Activated CD4-positive, alpha-beta memory T cell treated with anti-CD3 and anti-CD28 coated beads, Interleukin-2, amount 10 ng/mL, durations not matched to agents 7 days and 5 days (primary cell): ENCODE measurements around the gene SCAMP3. TPM values are rescaled to one million over a fixed set of nuclear protein-coding genes. Genes with fewer than 3 reads are reported as not detected.
"Not testable (repeated sequence)": the region's sequence is repeated elsewhere in the genome, so short reads cannot be mapped to it uniquely, and the experiment has no call there.

Experiments used
- CTCF ChIA-PET: fragments of 350-600 bp; sonication (Branson Sonifier 250); formaldehyde crosslinking; loops from one replicate; lab custom pipeline; 2021; ENCODE audit warnings: antibody characterized with exemption, inconsistent platforms; lab: Charles Lee
- POLR2A ChIA-PET: fragments of 350-600 bp; sonication (Branson Sonifier 250); formaldehyde crosslinking; loops from one replicate; lab custom pipeline; 2021; ENCODE audit warnings: antibody characterized with exemption; lab: Charles Lee
- DNase-seq: peaks from one replicate; pipeline ENCODE4 v3.0.0-alpha.2; 2020
- H3K27ac Mint-ChIP-seq: one replicate; pipeline ENCODE4 v1.8.0; 2021; ENCODE audit warnings: mild to moderate bottlenecking, mixed read lengths
- H3K27me3 Mint-ChIP-seq: one replicate; pipeline ENCODE4 v1.8.0; 2021; ENCODE audit warnings: mixed read lengths
- H3K36me3 Mint-ChIP-seq: one replicate; pipeline ENCODE4 v1.8.0; 2021; ENCODE audit warnings: low read depth, mixed read lengths
- H3K4me1 Mint-ChIP-seq: one replicate; pipeline ENCODE4 v1.8.0; 2021; ENCODE audit warnings: mixed read lengths
- H3K4me3 Mint-ChIP-seq: one replicate; pipeline ENCODE4 v1.8.0; 2021; ENCODE audit warnings: mild to moderate bottlenecking, mixed read lengths
- H3K9me3 Mint-ChIP-seq: one replicate; pipeline ENCODE4 v1.8.0; 2021; ENCODE audit warnings: mixed read lengths
- total RNA-seq, 2 experiments: library from RNA; stranded (reverse); gene quantifications; one replicate each; pipeline ENCODE4 v1.2.3, GENCODE V29; 2021

Gene SCAMP3
- total RNA-seq, 2 experiments from 2014 or later: 87.5 to 91.9 TPM

DNA sequence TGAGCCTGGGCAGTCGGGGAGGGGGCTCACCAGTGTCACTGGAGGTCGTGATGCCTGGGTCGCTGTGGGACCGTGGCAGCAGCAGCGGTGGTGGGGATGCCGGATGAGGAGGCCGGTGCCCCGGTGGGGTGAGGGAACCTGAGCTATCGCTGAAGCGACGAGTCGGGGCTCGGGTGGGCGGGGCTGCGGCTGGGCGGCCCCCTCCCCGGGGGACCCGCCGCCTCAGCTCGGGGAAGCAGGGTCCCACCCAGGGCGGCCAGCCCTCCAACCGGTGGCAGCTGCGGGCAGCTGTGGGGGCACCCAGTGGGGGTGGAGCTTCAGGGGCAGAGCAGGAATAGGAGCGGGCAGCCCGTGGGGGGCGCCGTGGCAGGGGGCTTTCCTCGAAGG lies 11.9 kb downstream of the SCAMP3 start:
- Mint-ChIP-seq H3K27me3 (no peaks in the 10 kb centered on the region), H3K9me3 (no peaks in the 10 kb centered on the region), H3K27ac (peak overlapping the region; percentile 65), H3K36me3 (no peaks in the 10 kb centered on the region), H3K4me1 (peaks cover 37% of the 10 kb centered on the region), H3K4me3 (peak overlapping the region; percentile 65)
- POLR2A ChIA-PET: interaction anchor here (1.0 to 4.8 kb wide), 14 partner anchors 9 to 316 kb away, joined by 3 to 26 read pairs (median 8); partner anchors contain the start of genes CLK2, KRTCAP2, RUSC1 and SCAMP3
- CTCF ChIA-PET: interaction anchor here (0.5 to 5.1 kb wide), 36 partner anchors 9 to 690 kb away, joined by 3 to 91 read pairs (median 6); partner anchors contain the start of genes CLK2, FDPS, KRTCAP2 and MTX1
- DNase-seq: no peak

DNA sequence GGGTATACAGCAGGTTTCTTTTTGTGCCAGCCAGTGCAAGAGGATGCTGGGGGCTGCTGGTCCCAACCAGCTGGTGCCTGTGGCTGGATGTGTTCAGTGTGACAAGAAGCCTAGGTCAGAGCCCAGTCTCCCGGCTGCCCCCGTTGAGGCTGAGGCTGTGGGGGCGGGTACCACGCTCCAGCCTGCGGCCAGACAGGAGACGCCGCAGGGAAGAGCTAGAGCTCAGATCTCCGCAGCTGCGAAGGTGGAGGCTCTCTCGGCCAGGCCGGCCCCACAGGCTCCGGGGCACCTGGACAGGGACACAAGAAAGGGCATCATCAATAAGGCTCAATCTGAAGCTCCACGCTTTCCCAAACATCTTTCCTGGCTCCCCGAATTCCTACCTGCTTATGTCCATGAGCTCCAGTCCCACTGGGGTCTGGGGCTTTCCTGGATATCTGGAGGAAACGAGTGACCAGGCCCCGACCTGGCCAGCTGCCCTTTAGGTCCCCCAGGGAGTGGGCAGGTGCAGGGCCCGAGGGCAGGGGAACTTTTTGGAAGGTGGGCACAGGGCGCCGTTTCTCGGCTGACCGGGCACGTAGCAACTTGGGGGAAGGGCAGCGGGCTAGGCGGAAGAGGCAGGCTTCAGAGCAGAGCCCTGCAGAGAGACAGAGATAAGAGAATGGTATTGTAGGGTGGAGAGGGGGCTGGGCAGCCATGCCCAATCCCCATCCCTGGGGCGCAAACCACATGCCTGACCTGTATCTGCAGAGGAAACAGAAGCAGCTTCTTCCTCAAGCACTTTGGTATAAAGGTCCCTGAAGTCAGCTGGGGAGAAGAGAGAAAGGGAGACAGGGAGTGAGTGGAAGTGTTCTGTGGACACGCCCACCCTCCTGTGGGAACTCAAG lies 14.2 kb downstream of the SCAMP3 start:
- H3K9me3 Mint-ChIP-seq: no peaks in the 10 kb centered on the region
- POLR2A ChIA-PET: interaction anchor here (0.9 to 1.3 kb wide), 3 partner anchors 13 to 288 kb away, joined by 3 to 4 read pairs (median 3); no protein-coding TSS in a partner anchor
- H3K27ac Mint-ChIP-seq: no peak overlapping the region
- no peak overlapping the region for H3K4me3 Mint-ChIP-seq
- H3K36me3 Mint-ChIP-seq: peaks cover 3% of the 10 kb centered on the region
- peaks cover 34% of the 10 kb centered on the region for H3K4me1 Mint-ChIP-seq
- H3K27me3 Mint-ChIP-seq: peaks cover 2% of the 10 kb centered on the region
- no peak for DNase-seq
- CTCF ChIA-PET: interaction anchor here (0.6 to 5.1 kb wide), 6 partner anchors 12 to 109 kb away, joined by 3 to 91 read pairs (median 9); partner anchors contain the start of gene SCAMP3

DNA sequence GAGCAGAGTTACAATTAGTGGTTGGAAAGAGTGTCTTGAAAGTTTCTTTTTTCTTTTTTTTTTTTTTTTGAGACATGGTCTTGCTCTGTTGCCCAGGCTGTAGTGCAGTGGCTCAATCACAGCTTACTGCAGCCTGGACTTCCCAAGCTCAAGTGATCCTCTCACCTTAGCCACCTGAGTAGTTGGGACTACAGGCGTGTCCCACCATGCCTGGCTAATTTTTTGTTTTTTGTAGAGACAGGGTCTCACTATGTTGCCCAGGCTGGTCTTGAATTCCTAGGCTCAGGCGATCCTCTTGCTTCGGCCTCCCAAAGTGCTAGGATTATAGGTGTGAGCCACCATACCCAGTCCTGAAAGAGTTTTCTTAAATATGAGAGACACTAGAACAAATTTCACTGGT lies 15.4 kb downstream of the SCAMP3 start:
- peaks cover 43% of the 10 kb centered on the region for H3K4me1 Mint-ChIP-seq
- not testable (repeated sequence) for H3K36me3 Mint-ChIP-seq, DNase-seq, H3K27me3 Mint-ChIP-seq, H3K4me3 Mint-ChIP-seq, H3K9me3 Mint-ChIP-seq, H3K27ac Mint-ChIP-seq
- ChIA-PET CTCF (interaction anchor here (1.1 to 1.5 kb wide), 2 partner anchors 20 to 40 kb away, joined by 3 to 4 read pairs; no protein-coding TSS in a partner anchor), POLR2A (interaction anchor here (1.3 kb wide), 1 partner anchor 14 kb away, joined by 4 read pairs; no protein-coding TSS in a partner anchor)

DNA sequence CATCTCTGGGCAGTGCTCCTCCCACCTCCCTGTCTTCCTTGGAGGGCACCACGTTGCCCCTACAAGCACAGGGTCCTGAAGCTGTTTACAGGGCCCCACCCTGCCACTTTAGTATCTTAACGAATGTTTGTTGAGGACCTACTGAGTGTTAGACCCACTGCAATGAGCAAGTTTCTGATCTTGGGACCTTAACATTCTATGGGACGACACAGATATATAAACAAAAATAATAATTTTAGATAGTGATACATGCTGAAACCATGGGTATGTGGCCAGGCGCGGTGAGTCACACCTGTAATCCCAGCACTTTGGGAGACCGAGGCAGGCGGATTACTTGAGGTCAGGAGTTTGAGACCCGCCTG lies 17.0 kb downstream of the SCAMP3 start:
- CTCF ChIA-PET: interaction anchor here (1.2 to 4.1 kb wide), 3 partner anchors 18 to 78 kb away, joined by 5 to 19 read pairs (median 10); partner anchors contain the start of gene KRTCAP2
- peak overlapping the region; percentile 74 for H3K4me3 Mint-ChIP-seq

DNA sequence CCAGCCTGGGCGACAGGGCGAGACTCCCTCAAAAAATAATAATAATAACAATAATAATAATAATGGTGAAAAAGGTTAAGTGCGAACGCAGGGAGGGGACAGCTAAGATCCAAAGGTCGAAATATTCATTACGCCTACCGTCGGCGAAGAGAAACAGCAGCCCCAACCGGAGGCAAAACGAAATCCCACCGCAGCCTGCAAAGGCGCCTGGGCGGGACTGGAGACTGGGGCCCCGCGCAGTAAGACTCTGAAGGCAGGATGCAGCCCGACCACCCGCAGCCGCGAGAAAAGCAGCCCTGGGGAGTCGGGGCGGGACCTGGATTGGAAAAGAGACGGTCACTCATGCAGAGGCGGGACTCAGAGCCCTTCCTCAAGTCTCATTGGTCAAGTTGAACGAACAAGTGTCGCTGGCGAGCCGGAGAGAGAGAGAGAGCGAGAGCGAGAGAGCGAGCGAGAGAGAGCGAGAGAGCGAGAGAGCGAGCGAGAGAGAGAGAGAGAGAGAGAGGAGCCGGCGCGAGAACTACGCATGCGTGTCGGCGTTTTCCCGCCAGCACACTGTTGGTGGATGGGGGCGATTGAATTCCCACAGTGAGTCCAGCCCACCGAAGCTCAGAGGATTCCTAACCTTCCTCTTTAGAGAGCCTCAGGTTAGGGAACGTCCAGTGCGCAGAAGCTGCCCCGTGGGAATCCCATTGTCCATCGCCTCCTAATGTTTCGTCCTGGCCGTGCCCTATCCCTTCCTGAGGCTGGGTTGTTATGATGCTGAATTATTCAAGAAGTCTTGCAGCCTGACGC lies 17.6 kb downstream of the SCAMP3 start:
- peak; percentile 99 for DNase-seq
- ChIA-PET CTCF (interaction anchor here (0.7 to 4.1 kb wide), 7 partner anchors 18 to 79 kb away, joined by 3 to 19 read pairs (median 5); partner anchors contain the start of gene KRTCAP2), POLR2A (interaction anchor here (0.6 to 4.3 kb wide), 26 partner anchors 9 to 842 kb away, joined by 3 to 42 read pairs (median 4); partner anchors contain the start of genes CLK2, ENTREP3, KRTCAP2 and MTX1)
- Mint-ChIP-seq H3K9me3 (no peaks in the 10 kb centered on the region), H3K27me3 (peaks cover 2% of the 10 kb centered on the region), H3K36me3 (peaks cover 11% of the 10 kb centered on the region), H3K27ac (peak overlapping the region; percentile 88), H3K4me3 (peak overlapping the region; percentile 74), H3K4me1 (peaks cover 54% of the 10 kb centered on the region)

More for the DNA sequence above, 17.0 kb downstream of the SCAMP3 start:
- H3K4me1 Mint-ChIP-seq: peaks cover 51% of the 10 kb centered on the region
- DNase-seq: no peak
- H3K36me3 Mint-ChIP-seq: peaks cover 11% of the 10 kb centered on the region
- peaks cover 2% of the 10 kb centered on the region for H3K27me3 Mint-ChIP-seq
- POLR2A ChIA-PET: interaction anchor here (0.6 to 4.0 kb wide), 20 partner anchors 8 to 842 kb away, joined by 3 to 42 read pairs (median 5); partner anchors contain the start of genes CLK2, ENTREP3, KRTCAP2 and MTX1
- H3K27ac Mint-ChIP-seq: peak overlapping the region; percentile 88
- H3K9me3 Mint-ChIP-seq: no peaks in the 10 kb centered on the region

DNA sequence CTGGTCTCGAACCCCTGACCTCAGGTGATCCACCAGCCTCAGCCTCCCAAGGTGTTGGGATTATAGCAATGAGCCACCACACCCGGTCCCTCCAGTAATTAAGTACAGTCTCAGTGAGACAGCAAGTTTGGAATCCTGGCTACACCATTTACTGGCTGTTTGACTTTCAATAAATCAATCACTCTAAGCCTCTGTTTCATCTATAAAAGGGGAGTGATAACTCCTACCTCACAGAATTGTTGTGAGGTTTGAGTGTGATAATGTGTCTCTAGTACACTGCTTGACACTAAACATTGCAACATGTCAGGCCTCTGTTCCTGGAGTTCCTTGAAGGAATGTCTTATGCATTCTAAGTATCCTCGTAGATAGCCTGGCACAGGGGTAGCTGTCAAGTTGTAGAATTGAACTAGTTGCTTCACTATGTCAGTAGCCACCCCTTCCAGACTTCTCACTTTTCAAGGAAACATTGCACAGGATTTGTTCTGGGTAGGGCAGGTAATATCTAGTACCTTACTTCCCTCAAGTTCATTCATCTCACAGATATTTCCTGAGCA lies 19.3 kb downstream of the SCAMP3 start:
- no peaks in the 10 kb centered on the region for H3K9me3 Mint-ChIP-seq
- ChIA-PET POLR2A (interaction anchor here (2.5 to 4.3 kb wide), 6 partner anchors 15 to 65 kb away, joined by 6 to 42 read pairs (median 20); partner anchors contain the start of genes CLK2, MTX1, SCAMP3 and THBS3), CTCF (interaction anchor here (1.2 to 4.1 kb wide), 4 partner anchors 8 to 158 kb away, joined by 5 to 23 read pairs (median 14); partner anchors contain the start of gene KRTCAP2)
- H3K36me3 Mint-ChIP-seq: peaks cover 20% of the 10 kb centered on the region
- peaks cover 63% of the 10 kb centered on the region for H3K4me1 Mint-ChIP-seq
- H3K4me3 Mint-ChIP-seq: peak overlapping the region; percentile 74
- DNase-seq: no peak
- peak overlapping the region; percentile 88 for H3K27ac Mint-ChIP-seq
- peaks cover 2% of the 10 kb centered on the region for H3K27me3 Mint-ChIP-seq

DNA sequence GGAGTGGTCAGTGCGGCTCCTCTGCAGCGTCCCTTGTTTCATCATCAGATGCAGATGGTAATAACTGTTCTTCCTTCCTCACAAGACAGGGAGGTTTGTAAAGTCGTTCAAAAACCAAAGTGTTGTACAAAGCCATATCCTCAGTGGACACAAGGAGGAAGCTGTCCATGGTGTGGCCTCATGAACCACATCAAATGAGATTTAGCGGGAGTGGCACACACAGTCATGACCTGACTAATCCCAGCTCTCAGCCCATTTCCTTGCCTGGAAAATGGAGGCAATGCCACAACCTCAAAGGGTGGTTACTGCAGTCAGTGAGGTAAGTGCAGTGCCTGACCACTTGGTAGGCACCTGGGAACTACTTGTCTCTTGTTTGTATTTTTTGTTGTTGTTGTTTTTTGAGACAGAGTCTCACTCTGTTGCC lies 20.3 kb downstream of the SCAMP3 start:
- Mint-ChIP-seq H3K36me3 (peaks cover 31% of the 10 kb centered on the region), H3K27me3 (peaks cover 2% of the 10 kb centered on the region), H3K4me3 (peak overlapping the region; percentile 72), H3K4me1 (peaks cover 65% of the 10 kb centered on the region), H3K27ac (peak overlapping the region; percentile 89), H3K9me3 (no peaks in the 10 kb centered on the region)
- POLR2A ChIA-PET: interaction anchor here (1.0 to 4.3 kb wide), 8 partner anchors 8 to 66 kb away, joined by 3 to 41 read pairs (median 7); partner anchors contain the start of genes FDPS and MTX1
- CTCF ChIA-PET: interaction anchor here (0.7 to 3.4 kb wide), 6 partner anchors 9 to 157 kb away, joined by 3 to 23 read pairs (median 6); partner anchors contain the start of genes MTX1 and THBS3
- peak; percentile 37 for DNase-seq

DNA sequence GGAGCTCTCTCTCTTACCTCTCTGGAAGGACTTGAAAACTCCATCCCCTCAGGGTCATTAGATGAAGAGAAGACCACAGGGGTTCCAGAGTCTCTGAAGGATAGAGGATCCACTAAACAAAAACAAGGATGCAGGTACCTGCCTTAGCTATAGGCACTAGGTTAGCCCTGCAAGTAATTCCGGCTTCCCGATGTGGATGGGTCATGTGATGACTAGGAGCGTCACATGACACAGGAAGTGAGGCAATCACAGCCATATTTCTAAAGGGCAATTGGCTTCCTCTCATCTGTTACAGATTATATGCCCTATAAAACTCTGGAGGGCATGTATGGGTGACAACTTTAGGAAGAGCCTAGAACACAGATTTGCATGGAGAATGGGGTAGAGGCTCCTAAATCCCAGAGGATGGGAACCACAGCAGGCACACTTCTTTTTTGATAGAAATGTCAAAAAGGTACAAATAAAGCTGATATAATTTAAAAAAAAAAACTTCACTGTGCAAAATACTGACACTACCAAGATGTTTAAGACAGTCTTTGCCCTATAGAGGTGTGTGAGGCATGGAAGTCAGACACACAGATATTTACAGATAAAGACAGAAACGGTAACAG lies 21.0 kb downstream of the SCAMP3 start:
- H3K4me3 Mint-ChIP-seq: peak overlapping the region; percentile 72
- peaks cover 70% of the 10 kb centered on the region for H3K4me1 Mint-ChIP-seq
- ChIA-PET POLR2A (interaction anchor here (1.0 to 4.3 kb wide), 9 partner anchors 9 to 83 kb away, joined by 3 to 41 read pairs (median 5); partner anchors contain the start of genes FDPS and MTX1), CTCF (interaction anchor here (0.7 to 3.4 kb wide), 6 partner anchors 10 to 156 kb away, joined by 3 to 23 read pairs (median 6); partner anchors contain the start of genes MTX1 and THBS3)
- peak overlapping the region; percentile 89 for H3K27ac Mint-ChIP-seq
- peaks cover 36% of the 10 kb centered on the region for H3K36me3 Mint-ChIP-seq
- DNase-seq: peak; percentile 80
- no peaks in the 10 kb centered on the region for H3K9me3 Mint-ChIP-seq
- peaks cover 2% of the 10 kb centered on the region for H3K27me3 Mint-ChIP-seq

DNA sequence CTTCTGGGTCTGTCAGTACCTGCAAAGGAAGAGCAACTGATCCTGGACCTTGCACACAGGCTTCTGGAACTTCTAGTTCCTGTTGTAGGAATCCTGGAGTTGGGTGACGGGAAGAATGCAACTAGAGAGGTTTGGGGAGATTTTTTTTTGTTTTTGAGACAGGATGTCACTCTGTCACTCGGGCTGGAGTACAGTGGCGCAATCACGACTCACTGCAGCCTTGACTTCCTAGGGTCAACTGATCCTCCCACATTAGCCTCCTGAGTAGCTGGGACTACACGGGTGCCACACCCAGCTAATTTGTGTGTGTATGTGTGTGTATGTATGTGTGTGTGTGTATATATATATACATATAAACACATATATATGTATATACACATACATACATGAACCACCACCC lies 25.7 kb downstream of the SCAMP3 start:
- no peak for DNase-seq
- Mint-ChIP-seq H3K9me3 (no peaks in the 10 kb centered on the region), H3K27me3 (no peaks in the 10 kb centered on the region), H3K4me3 (no peak overlapping the region), H3K27ac (peak overlapping the region; percentile 95), H3K4me1 (peaks cover 47% of the 10 kb centered on the region), H3K36me3 (peaks cover 43% of the 10 kb centered on the region)
- POLR2A ChIA-PET: interaction anchor here (1.0 to 1.1 kb wide), 2 partner anchors 8 to 10 kb away, joined by 3 to 4 read pairs; no protein-coding TSS in a partner anchor
- CTCF ChIA-PET: no interaction called here

DNA sequence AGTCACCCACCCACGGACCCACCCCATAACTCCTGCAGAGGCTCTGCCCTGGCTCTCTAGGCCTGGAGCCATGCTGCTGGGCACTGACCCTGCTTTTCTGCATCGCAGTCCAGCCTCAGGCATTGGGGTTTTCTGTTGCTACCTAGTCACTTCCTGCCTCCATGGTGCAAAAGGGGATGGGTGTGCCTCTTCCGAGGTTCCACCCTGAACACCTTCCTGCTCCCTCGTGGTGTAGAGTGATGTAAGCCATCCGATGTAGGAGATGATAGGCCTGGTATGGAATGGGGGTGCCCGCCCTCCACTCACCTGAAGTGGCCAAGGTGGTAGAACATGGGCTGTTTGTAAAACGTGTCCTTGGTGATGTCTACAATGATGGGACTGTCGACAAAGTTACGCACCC lies 26.8 kb downstream of the SCAMP3 start:
- H3K4me3 Mint-ChIP-seq, H3K9me3 Mint-ChIP-seq, H3K27me3 Mint-ChIP-seq, POLR2A ChIA-PET, CTCF ChIA-PET: not testable (repeated sequence)
- Mint-ChIP-seq H3K27ac (peak overlapping the region; percentile 95), H3K4me1 (peaks cover 36% of the 10 kb centered on the region), H3K36me3 (peaks cover 36% of the 10 kb centered on the region)
- peak; percentile 49 for DNase-seq

DNA sequence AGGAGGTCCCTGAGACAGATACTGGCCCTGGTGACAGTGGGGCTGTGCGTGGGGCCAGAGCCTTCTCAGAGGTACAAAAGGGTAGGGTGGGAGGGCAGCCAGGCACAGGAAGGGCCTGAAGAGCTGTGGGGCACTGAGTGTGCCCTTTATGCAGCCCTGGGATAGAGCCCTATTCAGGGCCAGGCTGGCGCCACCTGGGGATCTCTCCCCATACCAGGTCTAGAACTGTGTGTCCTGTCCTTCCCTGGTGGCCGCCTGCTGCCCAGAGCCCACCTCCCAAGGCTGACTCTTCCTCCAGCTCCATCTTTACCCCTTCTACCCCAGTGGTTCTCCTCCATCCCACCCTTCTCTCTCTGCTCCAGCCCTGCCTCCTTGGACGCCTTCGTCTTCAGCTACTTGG lies 28.7 kb downstream of the SCAMP3 start:
- H3K27me3 Mint-ChIP-seq, H3K9me3 Mint-ChIP-seq, H3K4me3 Mint-ChIP-seq, CTCF ChIA-PET, DNase-seq, H3K27ac Mint-ChIP-seq, POLR2A ChIA-PET: not testable (repeated sequence)
- Mint-ChIP-seq H3K4me1 (peaks cover 26% of the 10 kb centered on the region), H3K36me3 (peaks cover 29% of the 10 kb centered on the region)
